ENCODE data around the gene CDKN1C.

DNA sequence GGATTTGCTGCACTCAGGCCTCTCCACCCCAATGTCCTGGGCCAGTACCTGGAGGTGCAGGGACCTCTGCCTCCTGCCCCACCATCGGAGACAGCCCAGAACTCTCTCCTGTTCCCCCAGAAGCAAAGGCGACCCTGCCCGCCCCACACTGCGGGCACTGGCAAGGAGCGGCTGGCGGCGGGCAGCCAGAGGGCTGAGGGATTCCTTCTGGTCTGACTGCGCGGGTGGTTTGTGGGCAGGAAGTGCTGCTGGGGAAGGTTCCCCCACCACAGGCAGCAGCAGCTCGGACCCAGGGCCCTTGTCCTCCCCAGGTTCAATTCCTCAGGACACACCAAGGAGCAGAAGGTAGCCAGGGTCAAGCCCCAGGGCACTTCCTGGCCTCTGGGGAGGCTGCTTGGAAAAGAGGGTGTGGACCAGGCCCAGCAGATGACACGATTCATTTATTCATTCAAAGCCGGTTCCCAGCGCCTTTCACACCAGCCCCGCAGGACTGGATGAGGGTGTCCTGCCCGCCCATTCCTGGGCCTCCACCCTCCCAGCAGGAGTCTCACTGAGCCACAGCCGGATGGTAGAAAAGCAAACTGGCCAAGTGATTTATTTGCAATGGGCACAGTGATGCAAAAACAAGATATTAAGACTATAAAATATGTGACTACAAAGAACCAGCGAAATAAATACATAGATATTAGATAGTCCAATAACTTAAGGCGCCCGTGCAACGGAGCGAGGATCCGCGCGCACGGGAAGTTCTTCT, 42.5 kb upstream of the CDKN1C start:
- TF ChIP-seq, protein P1, sequence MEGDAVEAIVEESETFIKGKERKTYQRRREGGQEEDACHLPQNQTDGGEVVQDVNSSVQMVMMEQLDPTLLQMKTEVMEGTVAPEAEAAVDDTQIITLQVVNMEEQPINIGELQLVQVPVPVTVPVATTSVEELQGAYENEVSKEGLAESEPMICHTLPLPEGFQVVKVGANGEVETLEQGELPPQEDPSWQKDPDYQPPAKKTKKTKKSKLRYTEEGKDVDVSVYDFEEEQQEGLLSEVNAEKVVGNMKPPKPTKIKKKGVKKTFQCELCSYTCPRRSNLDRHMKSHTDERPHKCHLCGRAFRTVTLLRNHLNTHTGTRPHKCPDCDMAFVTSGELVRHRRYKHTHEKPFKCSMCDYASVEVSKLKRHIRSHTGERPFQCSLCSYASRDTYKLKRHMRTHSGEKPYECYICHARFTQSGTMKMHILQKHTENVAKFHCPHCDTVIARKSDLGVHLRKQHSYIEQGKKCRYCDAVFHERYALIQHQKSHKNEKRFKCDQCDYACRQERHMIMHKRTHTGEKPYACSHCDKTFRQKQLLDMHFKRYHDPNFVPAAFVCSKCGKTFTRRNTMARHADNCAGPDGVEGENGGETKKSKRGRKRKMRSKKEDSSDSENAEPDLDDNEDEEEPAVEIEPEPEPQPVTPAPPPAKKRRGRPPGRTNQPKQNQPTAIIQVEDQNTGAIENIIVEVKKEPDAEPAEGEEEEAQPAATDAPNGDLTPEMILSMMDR (IDR thresholded peaks at IDR 0.05), result no peak
- TF ChIP-seq POLR2A (IDR thresholded peaks at IDR 0.05), result no peak

Data from adrenal gland (tissue), 5 donors.